SK-N-SH (cell line): Measurements from ENCODE around the gene ZFYVE21. TPM values are rescaled to one million over a fixed set of nuclear protein-coding genes. Genes with fewer than 3 reads are reported as not detected.

Experiments used
- CTCF ChIA-PET: fragments of 300-600, 350-600 bp; formaldehyde crosslinking; extraction: SDS; loops from one replicate; lab custom pipeline; 2021; lab: Yijun Ruan, JAX
- POLR2A ChIA-PET: fragments of 350-600 bp; sonication (Branson Sonifier 250); formaldehyde crosslinking; extraction: SDS; loops from one replicate; lab custom pipeline; 2020; ENCODE audit warnings: antibody characterized with exemption, inconsistent platforms; lab: Yijun Ruan, JAX
- DNase-seq: peaks from one replicate; pipeline ENCODE4 v3.0.0; 2012
- H2AFZ ChIP-seq: fragments of 200-600 bp; sonication (generic); 2 replicates; pipeline ENCODE4 v1.8.1; 2016; ENCODE audit warnings: antibody characterized with exemption, mild to moderate bottlenecking, low read depth
- H3F3A ChIP-seq: fragments of 200-600 bp; sonication (generic); replicated peaks from 2 replicates; pipeline ENCODE3; 2016; ENCODE audit warnings: antibody characterized with exemption, mild to moderate bottlenecking; ENCODE audit not compliant: insufficient read depth
- H3K27ac ChIP-seq, 2 experiments: fragments of 200-500 bp in 1 of 2; fragments of 200-600 bp in 1 of 2; sonication (Bioruptor generic) in 1 of 2; sonication (generic), shearing (Covaris generic) in 1 of 2; 2 replicates each; pipeline versions ENCODE4 v1.5.1 to v1.6.1; 2014 to 2016; ENCODE audit warnings: low read depth in 2 of 2, inconsistent platforms in 1 of 2, low read length in 1 of 2, mild to moderate bottlenecking in 1 of 2, mixed read lengths in 1 of 2
- H3K27me3 ChIP-seq: fragments of 200-600 bp; sonication (generic), shearing (Covaris generic); 2 replicates; pipeline ENCODE4 v1.6.1; 2016; ENCODE audit warnings: mixed run types; ENCODE audit not compliant: insufficient read depth
- H3K36me3 ChIP-seq, 2 experiments: fragments of 200-500 bp in 1 of 2; fragments of 200-600 bp in 1 of 2; sonication (Bioruptor generic) in 1 of 2; sonication (generic) in 1 of 2; replicated peaks in 1 of 2; 2 replicates each; pipeline versions ENCODE3 to v1.5.1; 2014 to 2016; ENCODE audit warnings: low read length in 1 of 2, mild to moderate bottlenecking in 1 of 2; ENCODE audit not compliant: insufficient read depth in 2 of 2, control insufficient read depth in 1 of 2
- H3K4me1 ChIP-seq, 2 experiments: fragments of 200-500 bp in 1 of 2; fragments of 200-600 bp in 1 of 2; sonication (Bioruptor generic) in 1 of 2; sonication (generic), shearing (Covaris generic) in 1 of 2; 2 replicates each; pipeline versions ENCODE4 v1.5.1 to v1.6.1; 2014 to 2016; ENCODE audit warnings: low read depth in 1 of 2, low read length in 1 of 2, mixed run types in 1 of 2; ENCODE audit not compliant: insufficient read depth in 2 of 2, control insufficient read depth in 1 of 2
- H3K4me2 ChIP-seq: fragments of 200-600 bp; sonication (generic), shearing (Covaris generic); 2 replicates; pipeline ENCODE4 v1.6.1; 2017; ENCODE audit warnings: mixed run types
- H3K4me3 ChIP-seq, 2 experiments: fragments of 200-500 bp in 1 of 2; fragments of 200-600 bp in 1 of 2; sonication (Bioruptor generic) in 1 of 2; sonication (generic), shearing (Covaris generic) in 1 of 2; 2 replicates each; pipeline versions ENCODE4 v1.5.1 to v1.8.1; 2014 to 2016; ENCODE audit warnings: low read depth in 2 of 2, inconsistent platforms in 1 of 2, low read length in 1 of 2, mild to moderate bottlenecking in 1 of 2, mixed read lengths in 1 of 2, moderate library complexity in 1 of 2
- H3K79me2 ChIP-seq: fragments of 200-600 bp; sonication (generic); 2 replicates; pipeline ENCODE4 v1.8.1; 2017; ENCODE audit warnings: mild to moderate bottlenecking; ENCODE audit not compliant: insufficient read depth
- H3K9ac ChIP-seq: fragments of 200-600 bp; sonication (generic); 2 replicates; pipeline ENCODE4 v1.6.1; 2017; ENCODE audit warnings: mixed run types
- H3K9me2 ChIP-seq: fragments of 200-600 bp; sonication (generic); 2 replicates; pipeline ENCODE4 v1.6.1; 2017; ENCODE audit warnings: mixed run types
- H3K9me3 ChIP-seq: fragments of 200-600 bp; sonication (generic); 2 replicates; pipeline ENCODE4 v1.6.1; 2017; ENCODE audit warnings: mixed run types, mild to moderate bottlenecking, moderate library complexity
- H4K20me1 ChIP-seq: fragments of 200-600 bp; sonication (generic); 2 replicates; pipeline ENCODE4 v1.6.1; 2017; ENCODE audit warnings: mild to moderate bottlenecking, mixed run types; ENCODE audit not compliant: insufficient read depth
- CTCF ChIP-seq: fragments of 200-600 bp; sonication (generic); IDR thresholded peaks from 2 replicates; pipeline ENCODE4 v1.6.1; 2017; ENCODE audit warnings: antibody characterized with exemption, mild to moderate bottlenecking, moderate library complexity
- FOSL2 ChIP-seq: IDR thresholded peaks from 2 replicates; pipeline ENCODE4 v1.4.0; 2012; ENCODE audit warnings: low read depth, mild to moderate bottlenecking, moderate library complexity, borderline replicate concordance
- FOXJ3 ChIP-seq: sonication (generic); formaldehyde crosslinking; IDR thresholded peaks from 2 replicates; pipeline ENCODE4 v1.5.1; 2020; ENCODE audit warnings: mild to moderate bottlenecking, missing genetic modification reagents
- JUND ChIP-seq: IDR thresholded peaks from 2 replicates; pipeline ENCODE4 v1.4.0; 2012
- MAX ChIP-seq: IDR thresholded peaks from 2 replicates; pipeline ENCODE4 v1.4.0; 2012; ENCODE audit warnings: low read depth
- NFIC ChIP-seq: IDR thresholded peaks from 2 replicates; pipeline ENCODE4 v1.4.0; 2012; ENCODE audit warnings: borderline replicate concordance
- NRF1 ChIP-seq: IDR thresholded peaks from 2 replicates; pipeline ENCODE4 v1.6.1; 2012; ENCODE audit warnings: low read depth, mild to moderate bottlenecking, low read length
- PBX3 ChIP-seq: IDR thresholded peaks from 2 replicates; pipeline ENCODE4; 2012
- POLR2AphosphoS5 ChIP-seq: IDR thresholded peaks from 2 replicates; pipeline ENCODE4 v1.6.1; 2012; ENCODE audit warnings: low read depth, low read length
- REST ChIP-seq: IDR thresholded peaks from 2 replicates; pipeline ENCODE4 v1.6.1; 2012; ENCODE audit warnings: mild to moderate bottlenecking, low read depth, low read length, moderate library complexity
- RXRA ChIP-seq: IDR thresholded peaks from 2 replicates; pipeline ENCODE4 v1.4.0; 2012; ENCODE audit warnings: low read depth, mild to moderate bottlenecking, borderline replicate concordance
- SMC3 ChIP-seq: IDR thresholded peaks from 2 replicates; pipeline ENCODE4 v1.6.1; 2012; ENCODE audit warnings: low read depth, low read length, improper control_type of control experiment
- TAF1 ChIP-seq: IDR thresholded peaks from 2 replicates; pipeline ENCODE4 v1.6.1; 2012; ENCODE audit warnings: low read depth, mild to moderate bottlenecking, low read length, moderate library complexity, borderline replicate concordance
- USF1 ChIP-seq: IDR thresholded peaks from 2 replicates; pipeline ENCODE4 v1.4.0; 2012; ENCODE audit warnings: low read depth, borderline replicate concordance
- USF2 ChIP-seq: fragments of 150-350 bp; IDR thresholded peaks from 2 replicates; pipeline ENCODE4 v1.6.1; 2017; ENCODE audit warnings: antibody characterized with exemption, low read length, low read depth, borderline replicate concordance
- ZBTB33 ChIP-seq: IDR thresholded peaks from 2 replicates; pipeline ENCODE4 v1.4.0; 2012; ENCODE audit warnings: low read depth, borderline replicate concordance
- WGBS: methylation state at CpG from one replicate; pipeline ENCODE4 v1.1.6; 2017; ENCODE audit warnings: low lambda C conversion rate; 5-methylcytosine and 5-hydroxymethylcytosine counted together
- polyA plus RNA-seq, 3 experiments: library from polyadenylated mRNA; depleted of rRNA; stranded (reverse); fragments of >200 nt; gene quantifications; 2 replicates each; pipeline ENCODE4 v1.2.3, GENCODE V29; 2012

ZFYVE21 gene
- polyA plus RNA-seq, 1 of the 3 experiments (the other 2 are of a cell fraction) = 82.1 TPM

GRCh38 chr14:103706551-103707328 is 8.9 kb upstream of the ZFYVE21 start:
- peaks cover 7 to 67% of the 10 kb centered on the region in 2 experiments for H3K36me3 ChIP-seq
- TF ChIP-seq FOXJ3 (CRISPR knock-in tag) = no peak
- TF ChIP-seq USF1 = no peak
- no peak for TF ChIP-seq SMC3
- no peak for TF ChIP-seq NFIC
- no peak for TF ChIP-seq TAF1
- TF ChIP-seq RXRA = no peak
- no peak for TF ChIP-seq USF2
- TF ChIP-seq POLR2AphosphoS5 = no peak
- no peak for TF ChIP-seq JUND
- TF ChIP-seq ZBTB33 = no peak
- no peak for TF ChIP-seq MAX
- no peak for TF ChIP-seq CTCF
- TF ChIP-seq REST = no peak
- no peak for TF ChIP-seq NRF1
- no peak for TF ChIP-seq PBX3
- TF ChIP-seq FOSL2 = no peak
- TF ChIP-seq, all 33 proteins: peak for 0
- CTCF ChIA-PET = interaction anchor here (1.1 kb wide), 1 partner anchor 316 kb away, joined by 3 read pairs; no protein-coding TSS in a partner anchor

More at GRCh38 chr14:103706551-103707328, 8.9 kb upstream of the ZFYVE21 start:
- Histone ChIP-seq H3F3A (no peaks in the 10 kb centered on the region), H3K4me2 (no peak overlapping the region), H3K4me3 (no peak overlapping the region), H3K79me2 (no peaks in the 10 kb centered on the region), H3K27me3 (no peaks in the 10 kb centered on the region), H3K4me1 (peaks cover 0 to 18% of the 10 kb centered on the region in 2 experiments; a peak in 1 of 4 replicates), H3K9ac (no peak overlapping the region), H4K20me1 (no peaks in the 10 kb centered on the region), H3K9me3 (no peaks in the 10 kb centered on the region), H3K9me2 (no peaks in the 10 kb centered on the region), H2AFZ (no peak overlapping the region), H3K27ac (no peak overlapping the region; a peak in 1 of 4 replicates)
- no peak for DNase-seq
- POLR2A ChIA-PET = no interaction called here
- 94% methylated on average over 13 of the region's 41 CpGs for WGBS
